CD4-positive, alpha-beta T cell treated with Interleukin-6 at 100 ng/mL for 8 hours (primary cell): ENCODE results near the gene PLCB4.

Experiments used
- DNase-seq: peaks from one replicate; pipeline ENCODE4 v3.0.0-alpha.2; 2020; ENCODE audit warnings: mixed read lengths, low spot score

PLCB4 gene

GRCh38 chr20:9270831-9271230, 201.9 kb downstream of the PLCB4 start:
- DNase-seq, result no peak

DNA sequence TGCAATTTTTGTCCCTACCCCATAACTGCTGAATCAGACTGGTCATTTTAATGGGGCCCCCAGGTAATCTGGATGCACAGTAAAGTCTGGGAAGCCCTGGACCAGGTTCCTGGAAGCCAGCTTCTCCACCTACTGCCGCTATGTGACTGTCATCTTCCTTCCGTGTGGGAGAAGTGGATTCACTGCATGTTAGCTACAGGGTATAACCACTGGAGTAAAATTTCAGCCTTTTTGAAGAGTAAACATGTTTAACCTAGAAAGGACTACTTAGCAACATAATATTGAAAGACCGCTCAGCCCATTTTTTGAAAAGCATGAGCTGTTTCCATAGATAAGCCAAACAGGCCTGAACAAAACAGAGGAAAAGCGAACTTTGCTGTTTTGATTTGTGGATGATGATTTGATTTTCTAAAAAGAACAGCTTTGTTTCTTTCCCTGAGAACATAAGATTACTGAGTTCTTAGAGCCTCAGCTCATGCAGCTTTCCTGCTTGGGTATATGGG, 208.1 kb downstream of the PLCB4 start:
- DNase-seq, result no peak

GRCh38 chr20:9279918-9280401, 211.1 kb downstream of the PLCB4 start:
- DNase-seq, result no peak

DNA sequence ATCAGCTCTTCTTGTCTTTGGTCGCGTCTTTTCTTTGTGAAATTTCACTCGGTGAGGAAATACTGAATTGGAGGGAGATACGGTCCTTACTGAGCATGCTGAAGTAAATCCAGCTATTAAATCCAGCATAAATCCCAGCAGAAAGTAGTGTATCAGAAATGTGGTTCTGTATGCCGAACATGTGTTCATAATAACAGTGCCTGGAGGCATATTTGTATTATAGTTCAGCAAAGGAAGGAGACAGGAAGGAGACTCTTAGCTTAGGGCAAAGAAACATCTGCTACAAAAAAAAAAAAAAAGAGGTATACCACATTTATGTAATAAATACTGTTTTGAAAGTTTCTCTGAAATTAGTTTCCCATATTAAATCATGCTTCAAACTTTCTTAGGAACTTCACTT, 211.8 kb downstream of the PLCB4 start:
- no peak for DNase-seq

GRCh38 chr20:9281803-9282202, 212.9 kb downstream of the PLCB4 start:
- DNase-seq, result no peak

GRCh38 chr20:9285617-9286016, 216.7 kb downstream of the PLCB4 start:
- no peak for DNase-seq

- DNase-seq, result no peak
Observed at GRCh38 chr20:9286501-9287461, 217.9 kb downstream of the PLCB4 start.

GRCh38 chr20:9287826-9288225, 218.9 kb downstream of the PLCB4 start:
- DNase-seq, result no peak

- no peak for DNase-seq
Observed at GRCh38 chr20:9290331-9290730, 221.4 kb downstream of the PLCB4 start.

- no peak for DNase-seq
Observed at GRCh38 chr20:9293145-9293544, 224.3 kb downstream of the PLCB4 start.

GRCh38 chr20:9294041-9294440, 225.2 kb downstream of the PLCB4 start:
- no peak for DNase-seq

DNA sequence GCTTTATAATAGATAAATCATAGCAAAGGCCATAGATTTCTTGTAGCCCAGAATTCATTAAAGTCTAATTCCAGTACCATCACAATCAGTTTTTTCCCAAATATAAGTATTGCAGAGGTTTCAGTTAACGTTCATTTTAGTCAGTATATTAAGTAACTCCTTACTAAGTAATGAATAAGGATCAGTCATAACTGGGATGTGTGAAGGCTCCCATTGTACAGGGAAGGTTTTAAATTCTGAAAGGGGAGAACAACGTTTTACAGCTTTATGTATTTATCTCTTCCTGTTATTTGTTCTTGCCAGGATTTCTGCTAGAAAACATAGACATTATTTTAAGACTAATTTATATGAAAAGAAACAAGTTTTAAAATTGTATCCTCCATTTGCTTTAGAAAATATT, 230.0 kb downstream of the PLCB4 start:
- DNase-seq, result no peak

DNA sequence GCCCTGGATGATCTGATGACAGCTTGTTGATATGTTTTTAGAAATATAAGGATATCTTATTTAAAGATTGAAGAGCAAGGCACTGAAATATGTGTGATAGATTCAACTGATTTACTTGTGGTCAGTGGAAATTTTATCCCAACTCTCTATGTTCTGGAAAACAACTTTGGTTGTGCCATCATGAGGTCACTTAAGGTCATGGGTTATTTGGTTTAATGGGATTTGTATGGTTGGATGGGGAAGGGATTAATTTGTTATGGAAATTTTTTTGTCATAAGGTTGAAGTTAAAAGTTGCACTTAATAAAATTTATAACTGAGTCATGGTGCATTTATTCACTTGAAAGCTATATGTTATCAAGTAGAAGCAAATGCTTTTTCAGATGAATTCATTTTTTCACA, 231.2 kb downstream of the PLCB4 start:
- DNase-seq, result no peak

- no peak for DNase-seq
Observed at GRCh38 chr20:9300534-9300933, 231.6 kb downstream of the PLCB4 start.

GRCh38 chr20:9301129-9302090, 232.5 kb downstream of the PLCB4 start:
- DNase-seq, result no peak

DNA sequence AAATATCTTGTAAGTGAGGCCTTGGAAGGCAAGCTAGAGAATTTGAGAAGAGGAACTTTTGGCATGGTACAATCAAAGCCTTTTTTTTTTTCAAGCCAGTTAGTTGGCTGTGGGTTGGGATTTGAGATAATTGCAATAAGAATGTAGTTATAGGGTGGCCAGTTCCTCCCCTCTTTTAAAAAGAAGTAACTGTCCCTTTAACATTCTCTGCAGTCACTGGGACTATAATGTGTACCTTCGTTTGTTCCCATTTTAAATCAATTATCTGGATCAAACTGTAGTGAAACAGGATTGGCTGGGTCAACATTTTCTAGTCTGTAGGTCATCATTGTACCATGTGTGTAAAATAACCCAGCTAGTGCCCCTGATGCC, 233.2 kb downstream of the PLCB4 start:
- no peak for DNase-seq

- no peak for DNase-seq
Observed at GRCh38 chr20:9306521-9306920, 237.6 kb downstream of the PLCB4 start.

GRCh38 chr20:9308056-9308455, 239.2 kb downstream of the PLCB4 start:
- no peak for DNase-seq

- DNase-seq, result no peak
Observed at GRCh38 chr20:9311132-9311531, 242.2 kb downstream of the PLCB4 start.

DNA sequence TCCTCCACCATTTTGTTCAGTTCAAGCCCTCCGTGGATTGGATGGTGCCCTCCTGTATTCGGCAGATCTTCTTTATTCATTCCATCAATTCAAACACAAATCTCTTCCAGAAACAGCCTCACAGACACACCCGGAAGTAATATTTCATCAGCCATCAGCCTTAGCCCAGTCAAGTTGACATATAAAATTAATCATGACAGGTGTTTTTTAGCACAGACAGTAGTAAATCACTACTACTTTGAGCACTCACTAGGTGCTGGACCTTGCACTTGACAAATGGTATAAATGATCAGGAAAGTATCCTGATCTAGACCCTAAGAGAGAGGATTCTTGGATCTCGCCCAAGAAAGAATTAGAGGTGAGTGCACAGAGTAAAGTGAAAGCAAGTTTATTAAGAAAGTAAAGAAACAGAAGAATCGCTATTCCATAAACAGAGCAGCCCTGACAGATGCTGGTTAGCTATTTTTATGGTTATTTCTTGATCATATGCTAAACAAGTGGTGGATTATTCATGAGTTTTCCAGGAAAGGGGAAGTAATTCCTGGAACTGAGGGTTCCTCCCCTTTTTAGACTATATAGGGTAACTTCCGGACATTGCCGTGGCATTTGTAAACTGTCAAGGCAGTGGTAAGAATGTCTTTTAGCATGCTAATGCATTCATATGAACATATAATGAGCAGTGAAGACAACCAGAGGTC, 250.9 kb downstream of the PLCB4 start:
- no peak for DNase-seq

- no peak for DNase-seq
Observed at GRCh38 chr20:9321007-9321406, 252.1 kb downstream of the PLCB4 start.

GRCh38 chr20:9322661-9323060, 253.8 kb downstream of the PLCB4 start:
- DNase-seq, result no peak
